ENCODE results near the gene CPA5.

Gene CPA5

GRCh38 chr7:130379921-130380860 lies 35.6 kb downstream of the CPA5 start, which contains the start of gene CPA1:
Gene CPA1, plus strand, starts transcription at chr7:130380494. Its CDS starts 27 bp downstream, at chr7:130380521.
- no peak for DNase-seq

- no peak for DNase-seq
Measured at GRCh38 chr7:130380861-130381455, 36.3 kb downstream of the CPA5 start.

GRCh38 chr7:130381468-130382312 lies 37.1 kb downstream of the CPA5 start:
- DNase-seq: no peak

- no peak for DNase-seq
Measured at GRCh38 chr7:130383187-130383980, 38.8 kb downstream of the CPA5 start.

- no peak for DNase-seq
Measured at GRCh38 chr7:130384371-130384801, 39.8 kb downstream of the CPA5 start.

GRCh38 chr7:130384841-130385599 lies 40.4 kb downstream of the CPA5 start:
- DNase-seq: no peak

- no peak for DNase-seq
Measured at GRCh38 chr7:130385600-130386066, 41.0 kb downstream of the CPA5 start.

- DNase-seq: no peak
Measured at GRCh38 chr7:130386876-130387275, 42.3 kb downstream of the CPA5 start.

- no peak for DNase-seq
Measured at GRCh38 chr7:130387306-130387627, 42.7 kb downstream of the CPA5 start.

GRCh38 chr7:130387628-130388403 lies 43.2 kb downstream of the CPA5 start:
- no peak for DNase-seq

- no peak for DNase-seq
Measured at GRCh38 chr7:130388671-130389070, 44.1 kb downstream of the CPA5 start.

- no peak for DNase-seq
Measured at GRCh38 chr7:130390486-130390885, 45.9 kb downstream of the CPA5 start.

- no peak for DNase-seq
Measured at GRCh38 chr7:130393101-130393561, 48.5 kb downstream of the CPA5 start.

- no peak for DNase-seq
Measured at GRCh38 chr7:130393841-130394411, 49.3 kb downstream of the CPA5 start.

- peak; percentile 40 for DNase-seq
Measured at GRCh38 chr7:130394421-130395195, 50.0 kb downstream of the CPA5 start.

GRCh38 chr7:130395421-130395820 lies 50.8 kb downstream of the CPA5 start:
- DNase-seq: no peak

- no peak for DNase-seq
Measured at GRCh38 chr7:130396109-130396508, 51.5 kb downstream of the CPA5 start.

- no peak for DNase-seq
Measured at GRCh38 chr7:130397051-130397757, 52.6 kb downstream of the CPA5 start.

GRCh38 chr7:130397758-130398073 lies 53.1 kb downstream of the CPA5 start:
- no peak for DNase-seq
